ENCODE measurements around the gene AGXT.

The AGXT gene

DNA sequence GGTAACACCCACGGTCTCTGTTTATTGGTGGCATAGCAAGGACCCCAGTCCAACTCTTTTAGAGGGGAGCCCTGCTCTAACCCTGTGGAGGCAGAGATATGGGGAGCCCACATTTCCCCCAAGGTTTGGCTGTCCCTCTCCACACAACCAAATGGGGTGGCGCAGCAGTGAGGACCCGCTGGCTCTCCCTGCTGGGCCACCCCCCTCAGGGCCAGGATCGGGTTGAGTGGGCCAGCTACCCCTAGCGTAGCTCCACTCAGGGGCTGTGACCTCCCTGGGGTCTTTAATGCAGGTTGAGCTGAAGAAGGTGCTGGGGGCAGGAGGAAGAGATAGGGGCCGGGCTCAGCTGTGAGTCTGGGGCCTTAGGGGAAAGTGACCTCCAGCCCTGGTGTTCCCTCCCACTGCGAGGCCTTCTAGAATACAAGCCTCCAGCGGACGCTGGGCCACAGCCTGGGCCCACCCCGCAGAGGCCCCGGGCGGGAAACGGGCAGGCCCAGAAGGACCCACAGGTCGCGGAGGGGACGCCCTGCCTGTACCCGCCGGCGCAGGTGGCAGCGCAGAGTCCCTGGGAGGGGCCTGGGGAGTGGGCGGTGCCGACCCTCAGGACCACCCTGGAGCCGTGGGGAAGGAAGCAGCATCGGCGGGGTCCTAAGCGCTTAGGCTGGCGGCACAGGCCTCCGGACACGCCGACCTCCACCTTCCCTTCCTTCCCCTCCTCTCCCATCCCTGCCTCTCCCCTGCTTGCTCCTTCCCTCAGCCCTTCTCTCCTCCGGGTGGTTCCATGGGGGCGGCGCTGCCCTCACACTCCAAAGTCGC lies 47.1 kb downstream of the AGXT start:
- no peak for DNase-seq (ENCODE audit: low read depth)

DNA sequence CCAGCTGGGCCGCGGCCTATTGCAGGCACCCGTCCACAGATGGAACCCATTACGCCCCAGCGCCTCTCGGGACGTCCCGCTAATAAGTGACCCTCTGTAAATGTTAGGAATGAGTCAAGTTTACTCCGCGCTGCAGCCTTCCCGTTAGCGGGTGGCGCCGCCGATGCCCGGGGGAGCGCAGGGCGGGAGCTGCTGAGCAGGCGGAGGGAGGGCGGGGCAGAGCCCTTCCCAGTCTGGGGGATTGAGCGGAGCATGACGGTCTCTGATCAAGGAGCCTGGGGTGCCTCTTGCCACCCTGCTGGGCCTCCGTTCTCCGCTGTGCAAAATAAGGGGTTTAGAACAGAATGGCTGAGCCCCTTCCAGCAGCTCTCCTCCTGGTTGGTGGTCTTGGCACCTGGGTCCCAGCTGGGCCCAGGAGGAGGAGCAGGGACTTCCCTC lies 48.0 kb downstream of the AGXT start:
- no peak for DNase-seq (ENCODE audit: low read depth)

DNA sequence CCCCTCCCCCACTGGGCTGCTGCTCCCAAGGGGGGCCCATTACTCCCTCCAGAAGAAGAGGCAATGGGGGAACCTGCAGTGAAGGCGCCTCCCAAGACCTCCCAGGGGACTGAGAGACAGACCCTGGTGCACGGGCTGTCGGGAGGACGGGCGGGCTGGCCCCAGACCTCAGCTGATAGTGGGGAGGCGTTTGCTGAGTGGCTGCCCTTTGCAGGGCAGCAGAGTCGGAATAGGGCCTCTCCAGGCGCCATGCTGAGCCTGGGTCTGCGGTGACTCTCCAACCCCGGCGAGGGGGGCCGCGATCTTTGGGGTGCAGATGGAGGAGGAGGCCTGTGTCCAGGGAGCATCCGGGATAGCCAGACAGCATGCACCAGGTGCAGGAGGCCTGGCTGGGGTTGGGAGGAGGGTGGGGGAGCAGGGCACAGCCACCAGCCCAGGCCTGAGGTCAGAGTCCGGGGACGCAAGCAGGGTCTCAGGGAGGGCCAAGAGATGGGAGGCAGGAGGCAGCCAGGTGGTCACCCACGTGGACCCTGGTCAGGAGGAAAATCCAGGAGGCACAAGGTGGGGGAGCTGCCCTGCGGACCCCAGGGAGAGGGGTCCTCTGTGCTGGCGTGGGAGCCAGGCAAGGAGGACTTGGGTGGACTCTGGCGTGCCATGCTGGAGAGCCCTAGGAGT lies 48.5 kb downstream of the AGXT start:
- DNase-seq (ENCODE audit: low read depth) = no peak

DNA sequence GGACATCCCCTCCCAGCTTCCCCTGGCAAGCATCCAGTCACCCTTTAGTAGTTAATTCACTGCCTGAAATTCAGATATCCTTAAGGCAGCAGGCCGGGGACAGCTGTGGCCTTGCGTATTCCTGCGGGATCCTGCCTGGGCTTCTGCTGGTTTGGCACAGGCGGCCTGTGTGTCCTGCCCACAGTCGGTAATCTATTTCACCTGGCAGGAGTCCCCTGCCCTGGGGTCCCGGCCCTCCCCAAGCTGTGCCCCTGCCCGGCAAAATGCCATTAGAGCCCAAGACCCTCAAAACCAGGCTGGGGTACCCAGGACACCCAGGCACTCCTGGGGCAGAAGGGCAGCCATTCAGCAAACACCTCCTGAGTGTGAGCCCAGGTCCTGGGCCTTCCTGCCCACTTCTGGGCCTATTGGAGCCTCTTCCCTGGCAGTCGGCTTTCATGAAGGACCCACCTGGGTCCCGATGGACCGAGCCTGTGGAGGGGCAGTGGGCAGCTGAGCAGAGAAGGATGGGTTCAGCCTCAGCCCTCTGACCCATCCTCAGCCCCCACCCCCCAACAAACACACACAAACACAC lies 49.1 kb downstream of the AGXT start:
- no peak for DNase-seq (ENCODE audit: low read depth)

DNA sequence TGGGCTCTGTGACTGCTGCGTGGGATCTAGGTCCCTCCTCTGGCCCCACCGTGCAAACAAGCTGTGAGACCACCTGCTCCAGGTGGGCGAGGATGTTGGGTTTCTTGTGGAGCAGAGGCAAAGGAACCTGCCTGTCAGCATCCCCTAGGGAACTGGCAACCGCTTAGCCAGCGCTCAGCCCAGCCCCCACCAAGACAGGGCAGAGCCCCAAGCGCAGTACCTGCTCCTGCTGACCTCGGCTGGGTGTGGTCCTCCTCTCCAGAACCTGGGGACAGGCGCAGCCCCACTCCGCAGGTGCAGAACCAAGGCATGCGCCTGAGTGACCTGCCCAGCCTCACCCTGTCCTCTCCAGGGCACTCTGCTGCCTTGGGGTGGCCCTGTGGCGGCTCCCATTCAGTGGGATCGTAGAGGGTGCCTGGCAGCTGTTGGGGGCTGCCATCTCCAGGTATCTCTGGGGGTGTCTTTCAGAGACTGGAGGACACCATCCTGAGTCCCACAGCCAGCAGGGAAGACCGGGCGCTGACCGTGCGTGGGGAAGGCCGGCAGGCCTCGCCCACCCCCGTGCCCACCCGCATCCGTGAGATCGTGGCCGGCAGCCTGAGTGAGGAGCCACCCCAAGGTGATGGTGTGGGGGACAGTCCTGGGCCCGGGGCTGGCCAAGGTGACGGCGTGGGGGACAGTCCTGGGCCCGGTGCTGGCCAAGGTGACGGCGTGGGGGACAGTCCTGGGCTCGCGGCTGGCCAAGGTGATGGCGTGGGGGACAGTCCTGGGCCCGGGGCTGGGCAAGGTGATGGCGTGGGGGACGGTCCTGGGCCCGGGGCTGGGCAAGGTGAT lies 49.9 kb downstream of the AGXT start:
- DNase-seq (ENCODE audit: low read depth) = no peak

DNA sequence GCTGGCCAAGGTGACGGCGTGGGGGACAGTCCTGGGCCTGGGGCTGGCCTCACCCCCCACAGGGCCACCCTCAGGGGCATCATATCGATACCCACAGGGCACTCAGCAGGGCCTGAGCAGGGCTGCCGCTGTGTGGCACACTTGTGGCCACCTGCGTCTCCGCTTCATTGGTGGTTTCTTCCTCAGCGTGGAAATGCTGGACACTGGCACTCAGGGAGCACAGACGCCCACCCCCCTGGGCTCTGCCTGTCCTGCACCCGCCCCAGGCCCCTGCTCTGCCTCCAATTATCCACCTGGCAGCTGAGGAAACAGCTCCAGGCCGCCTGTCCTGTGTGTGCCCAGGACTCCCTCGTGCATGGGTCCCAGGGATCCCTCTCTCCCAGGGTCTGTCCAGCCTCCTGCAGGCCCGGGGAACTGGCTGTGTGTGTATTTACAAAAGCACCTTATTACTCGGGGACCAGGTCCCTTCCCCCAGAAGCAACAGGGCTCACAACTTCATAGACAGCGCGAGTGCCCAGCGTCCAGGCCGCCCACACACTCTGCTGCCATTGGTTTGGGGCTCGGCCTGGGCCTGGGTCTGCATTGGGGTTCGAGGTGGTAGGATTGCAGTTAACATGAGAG lies 50.6 kb downstream of the AGXT start:
- DNase-seq (ENCODE audit: low read depth) = no peak

DNA sequence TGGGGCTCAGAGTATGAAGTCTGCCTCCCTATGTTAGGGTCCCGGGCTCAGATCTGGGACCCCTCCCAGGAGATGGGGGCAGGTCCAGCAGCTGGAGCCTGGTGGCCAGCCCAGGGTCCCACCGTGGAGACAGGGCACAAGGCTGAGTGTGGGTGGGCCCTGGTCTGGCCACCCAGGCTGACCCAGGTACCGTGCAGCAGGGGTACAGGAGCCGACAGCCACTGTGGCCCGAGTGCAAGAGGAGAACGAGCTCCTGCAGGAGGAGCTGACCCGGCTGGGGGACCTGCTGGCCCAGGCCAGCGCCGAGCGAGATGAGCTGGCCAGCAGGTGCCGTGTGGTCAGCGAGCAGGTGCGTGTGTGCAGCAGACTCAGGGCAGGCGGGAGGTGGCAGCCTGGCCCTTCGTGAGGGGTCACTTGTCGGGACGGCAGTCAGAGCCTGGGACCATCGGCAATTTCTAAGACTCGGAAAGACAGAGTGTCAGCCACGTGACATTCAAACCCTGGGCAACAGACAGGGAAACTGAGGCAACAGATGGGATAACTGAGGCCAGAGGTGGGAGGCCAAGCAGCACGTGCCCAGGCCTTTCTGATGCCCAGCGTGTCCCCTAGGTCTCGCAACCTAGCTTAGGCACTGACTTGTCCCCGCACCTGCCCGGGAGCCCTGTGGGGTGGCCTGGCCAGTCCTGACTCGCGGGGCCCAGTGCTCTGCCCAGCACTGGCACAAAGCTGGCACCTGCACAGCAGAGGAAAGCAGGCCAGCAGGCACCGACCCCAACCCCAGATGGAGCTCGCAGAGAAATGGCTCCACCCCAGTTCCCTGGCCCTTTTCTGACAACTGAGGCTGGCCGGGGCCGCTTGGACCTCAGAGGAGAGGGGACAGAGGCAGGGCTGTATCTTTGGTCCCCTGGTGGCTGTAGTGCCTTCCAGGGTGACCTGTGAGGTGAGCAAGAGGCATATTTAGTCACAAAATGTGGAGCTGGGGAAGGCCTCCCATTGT lies 51.5 kb downstream of the AGXT start:
- no peak for DNase-seq (ENCODE audit: low read depth)

DNA sequence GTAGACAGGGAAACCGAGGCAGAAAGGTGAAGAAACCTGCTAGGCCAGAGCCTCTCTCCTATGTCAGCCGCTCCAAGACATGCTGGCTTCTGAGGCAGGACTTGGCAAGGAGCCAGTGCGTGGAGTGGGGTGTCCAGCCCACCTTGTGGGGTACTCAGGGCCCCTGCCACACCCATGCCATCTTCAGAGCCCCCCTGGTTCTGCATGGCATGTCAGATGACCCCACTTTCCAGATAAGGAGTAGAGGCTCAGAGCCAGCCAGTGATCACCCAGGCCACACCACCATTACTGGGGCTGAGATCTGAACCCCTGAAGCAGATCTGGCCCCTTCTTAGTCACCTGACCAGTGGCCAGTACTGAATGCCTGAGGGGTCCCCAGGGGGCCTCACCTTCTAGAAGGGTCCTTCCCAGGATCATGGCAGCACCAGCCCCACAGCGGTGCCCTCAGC lies 52.2 kb downstream of the AGXT start:
- no peak for DNase-seq (ENCODE audit: low read depth)

DNA sequence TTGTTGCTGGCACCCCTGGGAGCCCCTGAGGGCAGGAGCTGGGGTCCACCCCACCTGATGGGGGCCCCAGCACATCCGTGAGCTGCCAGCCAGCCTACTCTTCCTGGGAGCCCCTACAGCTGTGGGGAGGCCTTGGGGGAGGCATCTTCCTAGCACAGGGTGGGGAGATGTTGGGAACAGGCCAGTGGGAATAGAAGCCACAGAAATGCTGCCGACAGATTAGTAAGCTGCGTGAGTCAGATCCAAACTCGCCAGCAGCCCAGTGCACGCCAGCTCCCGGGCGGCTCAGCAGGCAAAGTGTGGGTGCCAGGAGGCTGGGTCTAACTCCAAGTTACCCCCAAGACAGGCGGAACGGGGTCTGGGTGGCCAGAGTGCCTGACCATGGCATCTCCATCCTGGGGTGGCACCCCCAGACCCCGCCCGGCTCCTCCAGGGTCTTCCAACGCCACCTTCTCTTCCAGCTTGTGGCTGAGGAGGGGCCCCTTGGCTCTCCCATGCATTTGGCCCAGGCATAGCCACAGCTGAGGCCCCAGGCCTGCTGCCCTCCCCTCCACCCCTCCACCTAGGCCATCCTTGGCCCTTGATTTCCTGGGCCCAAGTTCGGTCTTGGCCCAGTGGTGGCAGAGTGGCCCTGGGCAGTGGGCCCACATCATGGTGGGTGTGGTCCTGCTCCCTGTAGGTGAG lies 52.8 kb downstream of the AGXT start:
- no peak for DNase-seq (ENCODE audit: low read depth)

DNA sequence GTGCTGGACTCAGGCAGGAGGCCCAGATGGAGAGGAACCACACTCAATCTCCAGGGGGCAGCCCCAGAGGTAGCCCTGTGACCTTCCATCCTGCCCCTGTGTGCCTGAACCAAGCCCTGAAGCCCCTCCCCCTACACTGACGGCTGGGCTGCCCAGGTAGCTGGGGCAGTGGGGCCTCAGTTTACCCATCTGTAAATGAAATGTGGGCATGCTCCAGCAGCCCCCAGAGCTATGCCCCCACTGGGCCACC lies 53.3 kb downstream of the AGXT start:
- no peak for DNase-seq (ENCODE audit: low read depth)

DNA sequence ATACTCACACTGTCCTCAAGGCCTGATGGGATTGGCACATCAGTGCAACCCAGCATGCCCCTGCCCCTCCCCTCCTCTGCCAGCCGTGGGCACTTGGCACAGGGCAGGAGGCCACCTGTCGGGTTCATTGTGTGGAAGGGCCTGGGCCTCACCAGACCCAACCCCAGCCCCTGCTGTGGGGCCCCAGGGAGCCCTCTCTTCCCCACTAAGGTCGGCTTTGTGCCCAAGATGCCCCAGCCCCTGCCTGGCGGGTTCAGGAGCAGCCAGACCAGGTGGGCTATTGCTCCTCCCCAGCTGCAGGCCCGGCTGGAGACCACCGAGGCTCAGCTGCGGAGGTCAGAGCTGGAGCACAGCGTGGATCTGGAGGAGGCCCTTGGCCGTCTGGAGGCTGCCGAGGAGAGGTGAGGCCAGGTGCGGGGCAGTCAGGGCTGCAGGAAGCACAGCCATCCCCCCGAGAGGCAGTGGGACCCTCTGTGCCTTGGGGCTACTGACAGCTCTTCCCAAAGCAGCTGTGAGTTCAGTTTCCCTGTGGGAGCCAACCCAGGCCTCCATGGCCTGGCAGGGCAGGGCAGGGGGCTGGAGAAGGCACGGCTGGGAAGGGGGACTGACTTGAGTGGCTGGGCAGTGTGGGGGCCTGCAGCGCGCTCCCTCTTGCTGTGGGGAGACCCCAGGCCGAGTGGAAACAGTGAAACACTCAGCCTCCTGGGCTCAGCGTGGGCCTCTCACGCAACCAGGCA lies 53.8 kb downstream of the AGXT start:
- no peak for DNase-seq (ENCODE audit: low read depth)

DNA sequence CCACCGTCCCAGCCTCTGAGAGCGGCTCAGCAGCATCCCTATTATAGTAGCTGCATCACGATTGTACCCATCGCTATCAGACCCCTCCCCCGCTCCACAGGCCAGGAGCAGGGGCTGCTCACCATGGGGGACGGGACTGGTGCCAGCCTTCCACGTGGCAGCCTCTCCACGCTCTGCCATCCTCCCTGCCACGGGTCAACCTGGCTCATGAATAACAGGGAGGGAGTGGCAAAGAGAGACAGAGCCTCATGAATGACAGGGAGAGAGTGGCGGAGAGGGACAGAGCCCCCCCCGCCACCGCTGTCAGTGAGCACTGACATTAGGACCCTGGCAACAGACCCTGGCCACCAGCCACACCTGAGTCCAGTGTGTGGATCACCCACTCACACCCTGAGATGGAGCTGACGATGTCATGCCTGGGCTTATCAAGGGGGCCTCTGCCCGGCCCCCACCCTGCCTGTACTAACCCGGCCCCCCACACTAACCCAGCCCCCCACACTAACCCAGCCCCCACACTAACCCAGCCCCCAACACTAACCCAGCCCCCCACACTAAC lies 54.4 kb downstream of the AGXT start:
- no peak for DNase-seq (ENCODE audit: low read depth)

DNA sequence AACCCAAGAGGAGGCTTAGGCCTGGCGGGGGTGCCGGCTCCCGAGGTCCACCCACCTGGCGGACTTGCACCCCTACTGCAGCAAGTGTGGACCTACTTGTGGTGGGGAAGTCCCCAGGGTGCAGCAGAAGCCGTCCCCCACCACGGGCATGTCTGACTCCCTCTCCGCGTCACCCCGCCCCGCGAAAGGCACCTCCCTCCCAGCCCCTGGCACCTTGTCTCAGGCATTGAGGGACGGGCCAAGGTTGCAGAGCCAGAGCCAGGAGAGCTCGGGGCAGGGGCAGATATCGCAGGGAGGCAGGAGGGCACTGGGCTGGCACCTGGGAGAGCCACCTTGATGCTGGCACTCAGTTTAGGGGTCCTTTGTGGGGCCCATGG lies 56.6 kb downstream of the AGXT start:
- DNase-seq (ENCODE audit: low read depth) = no peak

DNA sequence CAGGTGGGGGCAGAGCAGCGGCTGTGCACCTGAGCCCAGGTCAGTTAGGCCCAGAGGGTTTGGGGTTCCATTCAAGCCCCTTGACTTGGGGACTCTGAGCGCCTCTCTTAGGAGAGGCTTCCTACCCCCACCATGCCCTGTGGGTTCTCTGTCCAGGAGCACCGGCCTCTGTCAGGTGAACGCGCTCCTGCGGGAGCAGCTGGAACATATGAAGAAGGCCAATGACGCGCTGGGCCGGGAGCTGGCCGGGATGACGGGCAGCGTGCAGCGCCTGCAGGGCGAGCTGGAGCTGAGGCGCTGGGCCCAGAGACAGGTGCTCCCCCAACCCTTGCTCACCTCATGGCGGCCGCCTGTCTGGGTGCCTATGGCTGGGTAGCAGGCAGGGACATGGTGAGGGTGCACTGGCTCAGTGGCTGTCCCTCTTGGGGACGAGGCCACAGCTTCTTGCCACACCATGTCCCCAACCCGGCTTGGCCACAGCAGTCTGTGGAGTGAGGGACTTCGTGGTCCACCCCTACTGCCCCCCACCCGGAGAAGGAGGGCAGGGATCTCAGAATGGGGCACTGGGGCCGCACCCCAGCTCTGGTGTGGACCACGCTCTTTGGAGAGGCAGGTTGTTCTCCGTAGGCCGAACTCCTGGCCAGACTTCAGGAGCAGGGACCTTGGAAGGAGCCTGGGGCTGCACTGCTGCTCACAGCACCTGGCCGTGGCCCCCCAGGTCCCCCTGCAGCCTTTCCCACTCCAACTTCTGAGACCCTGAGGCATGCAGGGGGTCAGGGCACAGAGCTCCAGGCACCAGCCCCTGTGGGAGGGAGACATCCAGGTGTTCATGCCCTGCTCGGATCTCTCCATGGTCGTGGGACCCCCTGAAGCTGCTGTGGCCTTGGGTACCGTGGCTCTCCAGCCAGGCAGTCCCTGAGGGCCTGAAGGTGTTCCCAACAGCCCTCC lies 57.2 kb downstream of the AGXT start:
- no peak for DNase-seq (ENCODE audit: low read depth)

DNA sequence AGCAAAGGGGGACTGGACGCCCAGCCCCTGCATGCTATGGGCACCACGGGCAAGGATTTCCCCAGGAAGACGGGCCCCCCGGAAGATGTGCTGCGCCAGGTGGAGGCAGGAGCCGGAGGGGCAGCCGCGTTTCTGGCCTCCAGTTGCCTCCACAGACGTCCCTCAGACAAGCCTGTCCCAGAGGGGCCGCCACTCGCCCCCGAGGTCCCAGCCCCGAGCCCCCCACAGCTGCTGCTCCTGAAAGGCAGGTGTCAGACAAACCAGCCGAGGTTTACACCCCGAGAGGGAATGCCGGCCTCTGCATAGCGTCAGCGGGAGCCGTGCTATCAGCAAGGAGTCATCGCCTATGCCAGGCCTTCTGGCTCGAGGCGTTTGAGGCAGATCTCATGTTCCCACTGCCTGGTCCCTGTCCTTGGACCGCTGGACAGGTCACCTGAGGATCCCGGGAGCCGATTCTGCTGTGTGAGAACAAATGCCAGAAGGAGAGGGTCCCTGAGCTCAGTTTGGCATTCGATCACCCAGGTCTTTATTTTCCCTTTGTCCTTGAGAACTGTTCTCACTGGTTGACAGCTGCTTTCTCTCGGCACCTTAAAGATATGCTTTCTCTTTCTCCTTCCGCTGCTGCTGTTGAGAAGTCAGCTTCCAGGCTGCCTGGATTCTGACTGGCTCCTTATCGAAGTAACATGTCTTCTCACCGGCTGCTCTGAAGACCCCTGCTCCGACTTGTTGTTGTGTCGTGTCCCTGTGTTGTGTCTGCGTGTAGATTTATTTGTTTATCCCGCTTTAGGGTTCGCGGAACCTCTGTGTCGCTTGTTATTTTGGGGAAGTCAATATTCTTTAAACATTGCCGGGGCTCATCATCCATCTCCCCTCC lies 58.1 kb downstream of the AGXT start:
- DNase-seq (ENCODE audit: low read depth) = no peak

DNA sequence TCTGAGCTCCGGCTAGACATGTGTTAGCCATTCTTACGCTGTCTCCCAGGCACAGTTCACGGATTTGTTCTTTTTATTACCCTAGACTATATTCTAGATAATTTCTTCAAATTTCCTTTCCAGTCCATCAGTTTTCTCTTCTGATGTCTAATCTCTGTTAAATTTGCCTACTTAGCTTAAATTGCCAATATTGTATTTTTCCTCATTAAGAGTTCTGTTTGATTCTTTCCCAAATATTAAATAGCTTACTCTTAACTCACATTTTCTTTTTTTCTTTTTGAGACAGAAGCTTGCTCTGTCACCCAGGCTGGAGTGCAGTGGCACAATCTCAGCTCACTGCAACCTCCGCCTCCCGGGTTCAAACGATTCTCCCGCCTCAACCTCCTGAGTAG lies 58.8 kb downstream of the AGXT start:
- DNase-seq (ENCODE audit: low read depth) = no peak
